Duodenal mucosa (tissue), 2 donors: ENCODE results near the gene KCNN2.

Experiments
- H3K27ac ChIP-seq: one replicate; pipeline ENCODE4 v1.7.0; 2013; ENCODE audit warnings: low read depth, low read length
- H3K27me3 ChIP-seq, 2 donors: one replicate each; pipeline ENCODE4 v1.7.0; 2013; ENCODE audit warnings: low read length in 2 of 2, control low read depth in 1 of 2; ENCODE audit not compliant: insufficient read depth in 2 of 2, control insufficient read depth in 1 of 2
- H3K36me3 ChIP-seq, 2 donors: one replicate each; pipeline ENCODE4 v1.7.0; 2013; ENCODE audit warnings: low read length in 2 of 2, control low read depth in 1 of 2; ENCODE audit not compliant: insufficient read depth in 2 of 2, control insufficient read depth in 1 of 2
- H3K4me1 ChIP-seq, 2 donors: one replicate each; pipeline ENCODE4 v1.7.0; 2013; ENCODE audit warnings: low read length in 2 of 2, control low read depth in 1 of 2; ENCODE audit not compliant: insufficient read depth in 2 of 2, control insufficient read depth in 1 of 2
- H3K4me3 ChIP-seq, 2 donors: one replicate each; pipeline ENCODE4 v1.7.0; 2013; ENCODE audit warnings: low read length in 2 of 2, low read depth in 1 of 2
- H3K9ac ChIP-seq, 2 donors: one replicate each; pipeline ENCODE4 v1.7.0; 2013; ENCODE audit warnings: low read length in 2 of 2, low read depth in 1 of 2
- H3K9me3 ChIP-seq, 2 donors: one replicate each; pipeline ENCODE4 v1.7.0; 2013; ENCODE audit warnings: low read length in 2 of 2, control low read depth in 1 of 2; ENCODE audit not compliant: control insufficient read depth in 1 of 2

KCNN2 gene

DNA sequence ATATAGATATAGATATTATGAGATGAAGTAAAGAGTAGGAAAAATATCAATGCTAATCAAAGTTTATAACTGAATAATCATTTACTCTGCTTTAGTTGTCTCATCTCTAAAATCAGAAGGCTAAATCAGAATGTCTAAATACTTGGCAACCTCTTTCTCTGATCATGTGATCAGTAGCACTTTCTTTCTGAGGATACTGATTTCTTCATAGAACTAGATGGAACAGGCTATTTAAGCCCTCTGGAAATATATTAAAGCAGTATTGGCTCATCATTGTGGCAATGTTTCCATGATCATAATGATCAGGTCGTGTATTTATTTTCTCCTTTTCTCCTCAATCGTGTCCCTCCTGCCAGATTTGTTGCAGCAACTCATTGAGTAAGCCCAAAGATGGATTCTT lies 109.7 kb downstream of the KCNN2 start:
- no peaks in the 10 kb centered on the region for H3K36me3 ChIP-seq

DNA sequence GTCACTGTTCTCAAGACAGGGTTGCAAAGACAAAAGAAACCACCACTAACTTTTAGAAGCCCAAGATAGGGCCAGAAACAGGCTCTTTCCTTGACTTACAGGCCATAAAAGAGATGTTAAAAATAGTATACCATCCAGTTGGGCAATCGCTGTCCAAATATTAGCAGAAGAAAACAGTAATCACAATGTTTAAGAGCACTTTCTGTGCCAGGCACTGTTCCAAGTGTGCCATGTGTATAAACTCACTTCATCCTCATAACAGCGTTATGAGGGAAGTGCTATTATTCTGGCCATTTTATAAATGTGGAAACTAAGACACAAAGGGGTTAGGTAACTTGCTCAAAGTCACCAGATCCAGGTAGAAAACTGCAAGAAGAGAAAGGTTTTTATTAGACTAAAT lies 111.7 kb downstream of the KCNN2 start:
- no peak overlapping the region for H3K27ac ChIP-seq
- H3K27me3 ChIP-seq = no peaks in the 10 kb centered on the region
- no peak overlapping the region for H3K4me3 ChIP-seq
- H3K4me1 ChIP-seq = no peaks in the 10 kb centered on the region
- H3K9me3 ChIP-seq = no peaks in the 10 kb centered on the region
- H3K9ac ChIP-seq = no peak overlapping the region
- H3K36me3 ChIP-seq = no peaks in the 10 kb centered on the region

More for the DNA sequence above, 109.7 kb downstream of the KCNN2 start:
- Histone ChIP-seq H3K27ac (no peak overlapping the region), H3K27me3 (no peaks in the 10 kb centered on the region), H3K9me3 (no peaks in the 10 kb centered on the region), H3K4me3 (no peak overlapping the region), H3K4me1 (no peaks in the 10 kb centered on the region), H3K9ac (no peak overlapping the region)

DNA sequence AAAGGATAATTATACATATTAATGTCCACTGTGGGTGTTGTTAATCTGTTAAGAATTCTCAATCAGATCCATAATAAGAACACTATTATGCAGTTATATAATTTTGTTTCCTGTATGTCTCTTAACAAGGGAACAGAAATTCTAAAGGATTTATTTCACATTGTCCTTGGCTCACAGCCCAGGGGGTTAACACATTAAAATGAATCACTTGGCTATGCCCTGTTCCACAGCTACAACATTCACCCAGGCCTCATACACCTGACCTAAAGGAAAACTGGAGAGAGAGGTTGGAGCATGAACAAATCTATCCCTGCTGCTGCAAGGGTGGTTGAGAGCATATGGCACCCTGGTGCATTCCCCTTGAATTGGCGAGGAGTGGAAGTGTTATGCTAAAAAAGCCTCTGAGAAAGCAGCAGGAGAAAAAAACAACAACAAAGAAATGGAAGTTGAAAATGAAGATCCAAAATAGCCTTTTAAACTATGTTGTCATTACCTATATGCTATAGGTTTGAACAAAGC lies 116.0 kb downstream of the KCNN2 start:
- Histone ChIP-seq H3K36me3 (no peaks in the 10 kb centered on the region), H3K4me1 (no peaks in the 10 kb centered on the region), H3K27ac (no peak overlapping the region), H3K9me3 (no peaks in the 10 kb centered on the region), H3K9ac (no peak overlapping the region), H3K4me3 (no peak overlapping the region), H3K27me3 (no peaks in the 10 kb centered on the region)

DNA sequence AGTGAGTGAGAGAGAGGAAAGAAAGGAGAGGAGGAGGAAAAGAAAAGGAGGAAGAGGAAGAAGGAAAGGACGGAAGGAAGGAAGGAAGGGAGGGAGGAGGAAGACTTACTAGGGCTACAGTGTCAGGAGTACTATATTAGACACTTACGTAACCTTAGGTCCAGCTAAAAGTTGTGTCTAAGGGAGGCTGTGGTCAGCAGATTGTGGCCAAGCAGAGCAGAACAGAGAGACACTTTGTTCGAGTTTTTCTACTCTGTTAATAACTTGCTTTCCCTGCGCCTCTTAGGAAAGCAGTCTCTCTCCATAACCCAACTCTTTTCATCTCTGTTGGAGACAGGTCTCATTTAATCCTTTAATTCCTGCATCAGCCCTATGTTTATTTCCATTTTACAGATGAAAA lies 138.9 kb downstream of the KCNN2 start:
- Histone ChIP-seq H3K9me3 (no peaks in the 10 kb centered on the region), H3K27ac (no peak overlapping the region), H3K4me3 (no peak overlapping the region)

DNA sequence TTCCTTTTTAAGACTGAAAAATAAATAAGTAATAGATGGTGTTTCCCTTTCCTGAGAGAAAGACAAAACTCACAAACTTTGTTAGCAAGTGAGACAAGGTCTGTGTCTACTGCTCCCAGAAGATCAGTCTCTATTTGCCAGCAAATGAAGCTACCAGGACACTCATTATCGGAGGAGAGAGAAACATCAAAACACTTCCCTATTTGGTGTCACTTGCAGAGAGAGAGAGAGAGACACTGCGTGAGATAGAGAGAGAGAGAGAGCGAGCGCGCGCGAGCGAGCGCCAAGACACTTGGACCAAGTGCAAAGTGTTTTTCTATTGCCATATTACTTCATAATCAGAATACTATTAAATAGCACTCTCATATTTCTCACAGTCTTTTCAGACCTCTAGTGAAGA lies 142.7 kb downstream of the KCNN2 start:
- H3K4me3 ChIP-seq = no peak overlapping the region
- no peak overlapping the region for H3K27ac ChIP-seq
- H3K9ac ChIP-seq = no peak overlapping the region

More for the DNA sequence above, 138.9 kb downstream of the KCNN2 start:
- H3K27me3 ChIP-seq = no peaks in the 10 kb centered on the region
- H3K9ac ChIP-seq = no peak overlapping the region
- no peaks in the 10 kb centered on the region for H3K4me1 ChIP-seq
- H3K36me3 ChIP-seq = no peaks in the 10 kb centered on the region

DNA sequence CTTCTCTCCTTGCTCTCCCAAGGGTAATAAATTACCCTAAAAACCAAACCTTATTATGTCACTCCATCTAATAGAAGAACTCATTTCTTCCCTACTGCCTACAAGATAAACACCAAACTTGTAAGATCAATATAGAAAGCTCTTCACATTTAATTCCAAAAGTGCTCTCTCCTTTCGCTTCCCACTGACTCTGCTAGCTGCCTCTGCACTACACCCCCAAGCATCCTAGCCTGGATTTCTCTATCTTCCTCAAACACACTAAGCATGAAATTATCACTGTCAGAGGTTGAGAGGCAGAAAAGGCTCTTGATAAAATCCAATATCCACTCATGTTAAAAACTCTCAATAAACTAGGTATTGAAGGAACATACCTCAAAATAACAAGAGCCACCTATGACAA lies 162.4 kb downstream of the KCNN2 start:
- Histone ChIP-seq H3K4me3 (no peak overlapping the region), H3K9me3 (no peaks in the 10 kb centered on the region), H3K27ac (no peak overlapping the region), H3K27me3 (no peaks in the 10 kb centered on the region), H3K9ac (no peak overlapping the region), H3K36me3 (no peaks in the 10 kb centered on the region), H3K4me1 (no peaks in the 10 kb centered on the region)

More for the DNA sequence above, 142.7 kb downstream of the KCNN2 start:
- H3K36me3 ChIP-seq = no peaks in the 10 kb centered on the region
- no peaks in the 10 kb centered on the region for H3K9me3 ChIP-seq
- no peaks in the 10 kb centered on the region for H3K4me1 ChIP-seq
- H3K27me3 ChIP-seq = no peaks in the 10 kb centered on the region

DNA sequence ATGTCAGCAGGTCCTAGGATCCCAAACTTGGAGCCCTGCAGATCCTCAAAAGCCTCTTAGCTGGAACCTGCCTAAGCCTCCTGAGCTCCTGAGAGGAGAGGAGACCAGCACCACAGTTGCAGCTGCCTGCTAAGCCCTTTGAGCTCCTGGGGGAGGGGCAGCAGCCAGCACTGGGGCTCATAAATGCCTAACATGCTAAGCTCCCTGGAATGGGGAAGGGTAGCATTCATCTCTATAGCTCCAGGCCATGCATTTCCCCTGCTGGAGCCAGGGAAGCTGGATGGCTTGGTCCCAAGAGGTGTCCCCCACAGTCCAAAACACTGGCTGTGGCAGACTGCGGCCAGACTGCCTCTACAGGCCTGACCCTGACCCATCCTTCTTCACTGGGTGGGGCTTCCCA lies 182.7 kb downstream of the KCNN2 start:
- no peak overlapping the region for H3K4me3 ChIP-seq
- H3K9me3 ChIP-seq = no peaks in the 10 kb centered on the region
- no peaks in the 10 kb centered on the region for H3K4me1 ChIP-seq
- no peak overlapping the region for H3K9ac ChIP-seq
- H3K36me3 ChIP-seq = no peaks in the 10 kb centered on the region
- H3K27me3 ChIP-seq = no peaks in the 10 kb centered on the region
- H3K27ac ChIP-seq = no peak overlapping the region
